ENCODE data around the gene CHIA.

- TF ChIP-seq CTCF (IDR thresholded peaks at IDR 0.05 in 2 of 3, conservative IDR thresholded peaks at IDR 0.05 in 1 of 3; ENCODE audit: borderline replicate concordance in 1 of 3, insufficient read depth in 1 of 3, low read depth in 2 of 3, low read length in 2 of 3) (no peak), POLR2A (IDR thresholded peaks at IDR 0.05; ENCODE audit: borderline replicate concordance, extremely low read depth, insufficient read depth, insufficient read length) (no peak), FOSL1 (IDR thresholded peaks at IDR 0.05; ENCODE audit: low read depth) (no peak), TCF7L2 (IDR thresholded peaks at IDR 0.05; ENCODE audit: borderline replicate concordance, extremely low read depth, insufficient read depth, insufficient read length) (no peak), EZH2 (IDR thresholded peaks at IDR 0.05) (no peak), SIN3A (IDR thresholded peaks at IDR 0.05; ENCODE audit: low read depth) (no peak), ZNF274 (IDR thresholded peaks at IDR 0.05; ENCODE audit: low read depth, low read length) (no peak), EGR1 (IDR thresholded peaks at IDR 0.05; ENCODE audit: low read depth) (no peak), EZH2phosphoT487 (IDR thresholded peaks at IDR 0.05; ENCODE audit: borderline replicate concordance) (no peak), POLR2AphosphoS5 (IDR thresholded peaks at IDR 0.05; ENCODE audit: low read depth, low read length) (no peak), CEBPB (IDR thresholded peaks at IDR 0.05; ENCODE audit: low read depth) (no peak), SP1 (IDR thresholded peaks at IDR 0.05; ENCODE audit: low read depth) (no peak), RAD21 (IDR thresholded peaks at IDR 0.05; ENCODE audit: low read depth) (no peak)
- TF ChIP-seq, protein P1, sequence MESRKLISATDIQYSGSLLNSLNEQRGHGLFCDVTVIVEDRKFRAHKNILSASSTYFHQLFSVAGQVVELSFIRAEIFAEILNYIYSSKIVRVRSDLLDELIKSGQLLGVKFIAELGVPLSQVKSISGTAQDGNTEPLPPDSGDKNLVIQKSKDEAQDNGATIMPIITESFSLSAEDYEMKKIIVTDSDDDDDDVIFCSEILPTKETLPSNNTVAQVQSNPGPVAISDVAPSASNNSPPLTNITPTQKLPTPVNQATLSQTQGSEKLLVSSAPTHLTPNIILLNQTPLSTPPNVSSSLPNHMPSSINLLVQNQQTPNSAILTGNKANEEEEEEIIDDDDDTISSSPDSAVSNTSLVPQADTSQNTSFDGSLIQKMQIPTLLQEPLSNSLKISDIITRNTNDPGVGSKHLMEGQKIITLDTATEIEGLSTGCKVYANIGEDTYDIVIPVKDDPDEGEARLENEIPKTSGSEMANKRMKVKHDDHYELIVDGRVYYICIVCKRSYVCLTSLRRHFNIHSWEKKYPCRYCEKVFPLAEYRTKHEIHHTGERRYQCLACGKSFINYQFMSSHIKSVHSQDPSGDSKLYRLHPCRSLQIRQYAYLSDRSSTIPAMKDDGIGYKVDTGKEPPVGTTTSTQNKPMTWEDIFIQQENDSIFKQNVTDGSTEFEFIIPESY (IDR thresholded peaks at IDR 0.05; ENCODE audit: extremely low read depth, insufficient replicate concordance, low read length): no peak
Measured at GRCh38 chr1:111249960-111250359, 40.7 kb upstream of the CHIA start.

All from HCT116 (cell line).